GM12874 (cell line): ENCODE results near the gene DCAF4.

Experiments used
- CTCF ChIP-seq: IDR thresholded peaks from 2 replicates; pipeline ENCODE4 v1.5.1; 2011; ENCODE audit warnings: low read depth, mild to moderate bottlenecking, control low read depth, low read length, moderate library complexity; ENCODE audit not compliant: insufficient read depth

The DCAF4 gene

DNA sequence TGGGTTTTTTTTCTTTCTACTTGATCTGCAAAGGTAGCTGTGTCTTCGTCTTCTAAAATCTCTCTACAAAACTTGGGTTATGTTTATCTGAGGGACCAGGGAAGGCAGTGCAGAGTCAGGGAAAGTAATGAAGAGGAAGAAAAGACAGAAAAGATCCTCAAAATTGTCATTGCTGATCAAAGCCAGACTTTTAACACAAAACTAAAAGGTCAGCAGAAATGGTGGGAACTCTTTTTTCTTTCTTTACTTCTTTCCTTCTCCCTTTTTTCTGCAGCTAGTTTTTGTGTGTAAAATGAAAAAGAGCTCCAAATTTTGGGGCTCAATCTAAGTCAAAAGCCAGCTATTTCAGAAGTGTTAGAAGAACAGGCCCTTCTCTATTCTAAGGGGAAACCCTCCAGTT is 44.2 kb upstream of the DCAF4 start:
- TF ChIP-seq CTCF: no peak

GRCh38 chr14:72882463-72882862 is 43.8 kb upstream of the DCAF4 start:
- no peak for TF ChIP-seq CTCF

DNA sequence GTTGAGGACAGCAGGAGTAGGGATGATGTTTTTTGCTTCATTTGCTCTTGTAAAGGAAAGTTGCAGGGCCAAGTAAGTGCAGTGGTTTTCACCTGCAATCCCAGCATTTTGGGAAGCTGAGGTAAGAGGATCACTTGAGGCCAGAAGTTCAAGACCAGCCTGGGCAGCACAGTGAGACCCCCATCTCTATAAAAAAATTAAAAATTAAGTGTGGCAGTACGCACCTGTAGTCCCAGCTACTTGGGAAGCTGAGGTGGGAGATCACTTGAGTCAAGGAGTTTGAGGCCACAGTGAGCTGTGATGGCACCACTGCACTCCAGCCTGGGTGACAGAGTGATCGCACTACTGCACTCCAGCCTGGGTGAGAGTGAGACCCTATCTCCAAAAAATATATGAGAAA is 43.2 kb upstream of the DCAF4 start:
- TF ChIP-seq CTCF: no peak

- TF ChIP-seq CTCF: no peak
These were observed 42.3 kb upstream of the DCAF4 start for GRCh38 chr14:72883961-72884360.

DNA sequence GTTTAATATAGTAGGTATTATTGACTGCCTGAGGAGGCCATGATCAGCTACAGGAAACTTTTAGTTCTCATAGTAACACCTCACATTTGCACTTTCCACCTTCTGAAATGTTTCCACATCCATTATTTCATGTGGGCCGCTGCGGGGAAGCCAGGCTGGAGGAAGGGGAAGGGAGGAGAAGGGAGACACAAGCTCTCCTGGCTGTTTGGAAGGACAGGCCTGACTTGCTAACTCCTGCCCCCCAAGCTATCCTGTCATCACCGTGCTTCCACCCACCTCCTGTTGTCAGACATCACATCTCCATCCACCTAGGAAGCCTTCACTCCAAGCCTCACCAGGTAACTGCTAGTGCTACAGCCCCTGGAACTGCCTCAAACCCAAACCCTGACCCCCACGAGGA is 41.9 kb upstream of the DCAF4 start:
- TF ChIP-seq CTCF: no peak

DNA sequence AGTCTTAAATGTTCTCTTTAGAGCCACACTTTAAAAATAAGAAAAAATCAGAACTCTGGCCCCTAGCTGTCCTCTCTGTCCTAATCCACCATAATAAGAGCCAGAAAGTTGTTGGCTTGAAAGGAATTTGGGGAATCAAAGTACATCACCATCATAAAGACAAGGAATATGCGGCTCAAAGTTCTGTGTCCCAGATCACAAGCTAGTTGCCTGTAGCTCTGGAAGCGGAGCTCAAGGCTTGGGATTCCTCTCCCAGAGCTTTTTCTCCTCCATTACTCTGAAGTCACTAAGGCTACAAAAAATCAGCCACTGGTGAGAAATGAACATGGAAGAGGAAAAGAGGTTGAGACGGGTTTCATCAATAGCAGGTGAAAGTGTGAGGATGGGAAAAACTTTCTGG is 38.8 kb upstream of the DCAF4 start:
- no peak for TF ChIP-seq CTCF

DNA sequence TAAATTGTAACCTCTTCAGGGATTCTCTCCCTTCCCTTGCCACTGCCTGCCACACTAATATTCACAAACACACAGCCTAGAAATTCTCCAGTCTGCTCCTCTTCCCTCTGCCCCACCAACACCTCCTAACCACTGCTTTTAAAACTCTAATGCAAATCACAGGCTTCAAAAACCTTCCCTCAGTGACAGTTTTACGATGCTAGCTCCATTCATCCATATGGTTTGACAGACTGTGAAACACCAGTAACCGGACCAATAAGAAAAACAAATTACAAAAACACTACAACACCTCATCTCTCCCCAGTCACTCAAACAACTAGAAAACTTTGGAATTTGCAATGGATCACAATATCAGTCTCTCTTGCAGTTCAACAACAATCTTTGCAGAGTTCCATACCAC is 38.1 kb upstream of the DCAF4 start:
- no peak for TF ChIP-seq CTCF
